A673 (cell line): ENCODE data around the gene SLX4.

Experiments
- EZH2 ChIP-seq: fragments of 200-600 bp; sonication (generic); IDR thresholded peaks from 2 replicates; pipeline ENCODE4 v1.6.1; 2017; ENCODE audit warnings: borderline replicate concordance, low read depth, mild to moderate bottlenecking, mixed read lengths, antibody characterized with exemption, low read length; ENCODE audit not compliant: poor library complexity, severe bottlenecking
- TF ChIP-seq, protein P1 (sequence below): fragments of 300-800, 200-600 bp; sonication (generic); conservative IDR thresholded peaks from 2 replicates; pipeline ENCODE4 v1.5.1; 2017; ENCODE audit warnings: low read depth, mild to moderate bottlenecking, antibody characterized with exemption, low read length, moderate library complexity, mixed read lengths

DNA sequence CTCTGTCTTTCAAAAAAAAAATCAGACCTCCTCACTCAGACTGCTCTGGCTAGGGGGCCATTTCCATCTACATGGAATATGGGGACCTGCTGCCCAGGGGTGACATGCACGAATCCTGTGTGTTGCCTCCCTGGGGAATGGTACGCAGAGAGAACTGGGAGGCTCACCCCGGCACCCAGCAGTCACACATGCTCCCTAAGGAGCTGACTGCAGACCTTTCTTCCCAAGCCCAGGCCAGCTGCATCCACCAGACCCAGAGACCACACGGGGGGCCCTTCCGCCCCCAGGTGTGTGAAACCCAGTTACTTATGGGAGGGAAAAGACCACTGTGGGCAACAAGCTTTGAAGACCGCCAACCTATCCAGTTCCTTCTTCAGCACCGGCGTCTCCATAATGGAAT is 27.0 kb downstream of the SLX4 start:
- TF ChIP-seq, protein P1, sequence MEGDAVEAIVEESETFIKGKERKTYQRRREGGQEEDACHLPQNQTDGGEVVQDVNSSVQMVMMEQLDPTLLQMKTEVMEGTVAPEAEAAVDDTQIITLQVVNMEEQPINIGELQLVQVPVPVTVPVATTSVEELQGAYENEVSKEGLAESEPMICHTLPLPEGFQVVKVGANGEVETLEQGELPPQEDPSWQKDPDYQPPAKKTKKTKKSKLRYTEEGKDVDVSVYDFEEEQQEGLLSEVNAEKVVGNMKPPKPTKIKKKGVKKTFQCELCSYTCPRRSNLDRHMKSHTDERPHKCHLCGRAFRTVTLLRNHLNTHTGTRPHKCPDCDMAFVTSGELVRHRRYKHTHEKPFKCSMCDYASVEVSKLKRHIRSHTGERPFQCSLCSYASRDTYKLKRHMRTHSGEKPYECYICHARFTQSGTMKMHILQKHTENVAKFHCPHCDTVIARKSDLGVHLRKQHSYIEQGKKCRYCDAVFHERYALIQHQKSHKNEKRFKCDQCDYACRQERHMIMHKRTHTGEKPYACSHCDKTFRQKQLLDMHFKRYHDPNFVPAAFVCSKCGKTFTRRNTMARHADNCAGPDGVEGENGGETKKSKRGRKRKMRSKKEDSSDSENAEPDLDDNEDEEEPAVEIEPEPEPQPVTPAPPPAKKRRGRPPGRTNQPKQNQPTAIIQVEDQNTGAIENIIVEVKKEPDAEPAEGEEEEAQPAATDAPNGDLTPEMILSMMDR = no peak
- TF ChIP-seq EZH2 = no peak
